LHCN-M2 (cell line): ENCODE measurements around the gene IL4R. TPM values are rescaled to one million over a fixed set of nuclear protein-coding genes. Genes with fewer than 3 reads are reported as not detected.

Experiments used
- DNase-seq: peaks from one replicate; pipeline ENCODE4 v3.0.0-alpha.2; 2012; ENCODE audit warnings: low read depth
- total RNA-seq: library from RNA; depleted of rRNA; stranded (reverse); fragments of >200 nt; gene quantifications from 2 replicates; pipeline ENCODE4 v1.2.3, GENCODE V29; 2014

IL4R gene
- total RNA-seq, 1 experiment from 2014 or later, result 13.8 TPM

GRCh38 chr16:27315333-27316037 lies 1.7 kb downstream of the IL4R start:
- DNase-seq, result peak; percentile 28

DNA sequence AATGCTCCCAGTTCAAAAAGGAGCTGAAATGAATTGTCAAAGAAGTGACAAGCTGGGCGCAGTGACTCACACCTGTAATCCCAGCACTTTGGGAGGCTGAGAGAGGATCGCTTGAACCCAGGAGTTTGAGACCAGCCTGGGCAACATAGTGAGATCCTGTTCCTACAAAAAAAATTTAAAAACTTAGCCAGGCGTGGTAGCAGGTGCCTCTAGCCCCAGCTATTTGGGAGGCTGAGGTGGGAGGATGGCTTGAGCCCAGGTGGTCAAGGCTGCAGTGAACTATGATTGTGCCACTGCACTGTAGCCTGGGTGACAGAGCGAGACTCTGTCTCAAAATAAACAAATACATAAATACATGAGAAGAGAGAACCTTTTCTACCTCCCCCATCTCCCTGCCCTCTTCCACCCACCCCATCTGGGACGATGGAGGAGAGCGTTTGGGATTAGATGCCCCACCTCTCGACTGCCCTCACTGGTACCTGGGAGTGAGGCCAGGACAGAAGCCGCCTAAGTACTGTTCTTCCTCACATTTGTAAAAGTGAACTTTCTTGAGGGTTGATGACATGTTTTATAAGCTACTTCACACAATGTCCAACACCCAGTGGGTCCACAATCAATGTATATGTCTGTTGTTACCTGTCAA lies 2.4 kb downstream of the IL4R start:
- DNase-seq, result no peak

DNA sequence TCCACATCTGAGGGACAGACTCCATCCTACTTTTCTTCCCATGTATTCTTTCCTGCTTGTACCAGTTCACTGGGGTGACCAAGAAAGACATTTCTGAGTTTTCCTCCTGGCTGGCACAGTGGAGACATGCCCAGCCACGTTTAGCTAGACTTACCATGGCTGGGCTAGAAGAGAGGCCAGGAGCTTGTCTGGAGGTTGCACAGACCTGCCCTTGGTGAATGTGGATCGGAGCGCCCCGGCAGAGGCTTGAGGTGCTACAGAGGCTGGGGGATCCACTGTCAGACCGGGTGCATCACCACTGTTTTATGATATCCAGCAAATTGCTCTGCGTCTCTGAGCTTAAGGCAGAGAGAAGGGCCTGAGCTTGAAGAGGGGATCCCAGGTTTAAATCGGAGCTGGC lies 3.5 kb downstream of the IL4R start:
- DNase-seq, result no peak

- DNase-seq, result no peak
Measured at GRCh38 chr16:27317738-27318391, 4.1 kb downstream of the IL4R start.

- no peak for DNase-seq
Measured at GRCh38 chr16:27318392-27319256, 4.8 kb downstream of the IL4R start.

- DNase-seq, result no peak
Measured at GRCh38 chr16:27319257-27319965, 5.6 kb downstream of the IL4R start.

DNA sequence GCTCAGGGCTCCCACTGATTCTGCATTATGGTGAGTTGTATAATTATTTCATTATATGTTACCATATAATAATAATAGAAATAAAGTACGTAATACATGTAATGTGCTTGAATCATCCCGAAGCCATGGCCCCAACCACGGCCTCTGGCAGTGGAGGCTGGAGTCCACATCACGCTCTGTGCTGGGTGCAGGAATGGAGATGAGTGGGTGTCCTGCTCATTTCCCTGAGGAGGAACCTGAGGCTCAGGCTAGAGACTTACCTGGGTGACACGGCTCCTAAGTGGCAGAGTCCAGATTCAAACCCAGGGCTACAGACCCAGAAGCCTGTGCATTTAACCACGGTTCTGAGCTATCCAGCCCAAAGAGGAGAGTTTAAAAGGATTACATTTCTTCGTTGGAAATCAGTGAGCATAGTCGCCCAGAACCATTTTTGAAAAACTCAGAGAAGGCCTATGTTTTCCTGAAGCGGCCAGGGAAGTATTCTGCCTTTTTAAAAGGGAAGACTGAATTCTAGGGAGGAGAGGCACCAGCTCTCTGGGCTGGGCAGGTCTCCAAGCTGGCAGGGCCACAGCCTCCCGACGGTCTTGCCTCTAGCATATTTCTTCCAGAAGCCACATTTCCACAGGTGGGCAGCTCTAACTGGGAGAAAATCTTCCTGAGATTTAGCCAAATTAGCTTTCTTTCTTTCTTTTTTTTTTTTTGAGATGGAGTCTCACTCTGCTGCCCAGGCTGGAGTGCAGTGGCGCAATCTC lies 6.7 kb downstream of the IL4R start:
- no peak for DNase-seq

DNA sequence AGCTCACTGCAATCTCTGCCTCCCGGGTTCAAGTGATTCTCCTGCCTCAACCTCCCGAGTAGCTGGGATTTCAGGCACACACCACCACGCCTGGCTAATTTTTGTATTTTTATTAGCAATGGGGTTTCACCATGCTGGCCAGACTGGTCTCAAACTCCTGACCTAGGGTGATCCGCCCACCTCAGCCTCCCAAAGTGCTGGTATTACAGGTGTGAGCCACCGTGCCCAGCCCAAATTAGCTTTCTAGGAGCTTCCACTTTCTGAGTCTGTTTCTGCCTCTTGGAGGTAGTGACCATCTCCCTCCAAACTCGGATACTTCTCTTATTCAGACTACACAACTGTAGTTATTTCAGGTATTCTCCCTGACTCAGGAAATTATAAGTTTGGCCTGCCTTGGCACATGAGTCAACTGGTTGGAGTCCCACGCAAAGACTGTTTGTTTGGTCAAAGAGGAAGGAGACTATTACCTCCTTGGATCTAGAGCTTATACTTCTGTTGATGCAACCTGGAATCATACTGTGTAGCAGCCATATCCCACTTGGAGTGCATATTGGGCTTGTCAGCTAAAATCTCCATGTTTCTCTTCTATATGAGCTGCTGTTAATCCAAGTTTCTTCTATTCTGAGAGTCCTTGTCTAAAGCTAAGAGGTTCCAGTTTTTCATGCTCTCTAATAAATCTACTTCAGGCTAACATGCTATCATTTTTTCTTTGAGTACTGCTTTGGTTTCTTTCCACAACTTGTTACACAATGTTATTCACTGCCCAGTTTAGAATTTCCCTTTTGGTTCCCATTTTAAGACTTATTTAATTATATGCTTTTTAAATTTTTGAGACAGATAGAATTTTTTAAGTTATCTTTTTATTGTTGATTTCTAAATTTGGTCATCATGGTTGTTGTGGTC lies 7.5 kb downstream of the IL4R start:
- DNase-seq, result peak; percentile 14

DNA sequence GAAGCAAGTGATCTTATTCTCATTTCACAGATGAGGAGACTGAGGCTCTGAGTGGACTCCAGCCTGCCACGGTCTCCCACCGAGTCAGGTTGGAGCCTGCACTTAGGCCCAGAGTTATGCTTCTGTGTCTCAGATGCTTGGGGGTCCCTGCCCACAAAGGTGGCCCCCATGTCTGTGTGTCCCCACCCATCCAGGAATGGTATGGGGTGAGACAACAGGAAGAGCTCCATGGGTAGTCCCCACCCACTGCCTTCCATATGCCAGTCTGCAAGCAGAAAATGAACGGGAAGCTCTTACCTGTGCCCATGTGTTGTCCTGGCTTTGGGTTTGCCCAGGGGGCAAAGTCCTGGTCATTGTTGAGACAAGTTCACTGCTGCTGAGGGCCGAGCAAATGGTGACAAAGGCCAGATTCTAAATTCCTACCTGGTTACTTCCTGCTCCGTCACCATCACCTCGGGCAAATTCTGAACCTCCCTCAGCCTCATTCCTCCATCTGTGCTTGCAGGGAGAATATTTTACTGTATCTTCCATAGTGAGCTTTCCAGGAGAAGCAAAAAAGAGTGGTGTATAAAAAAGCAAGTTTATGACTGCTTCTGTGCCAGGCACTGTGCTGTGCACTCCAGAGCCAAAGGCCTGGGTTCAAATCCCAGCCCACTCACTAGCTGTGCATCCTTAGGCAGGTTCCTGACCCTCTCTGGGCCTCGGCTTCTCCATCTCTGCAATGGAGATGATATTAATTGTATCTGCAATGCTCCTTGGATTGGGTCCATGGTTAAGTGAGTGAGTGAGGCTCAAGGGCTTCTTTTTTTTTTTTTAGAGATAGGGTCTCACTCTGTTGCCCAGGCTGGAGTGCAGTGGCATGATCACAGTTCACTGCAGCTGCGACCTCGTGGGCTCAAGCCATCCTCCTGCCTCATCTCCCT lies 9.3 kb downstream of the IL4R start:
- DNase-seq, result no peak

DNA sequence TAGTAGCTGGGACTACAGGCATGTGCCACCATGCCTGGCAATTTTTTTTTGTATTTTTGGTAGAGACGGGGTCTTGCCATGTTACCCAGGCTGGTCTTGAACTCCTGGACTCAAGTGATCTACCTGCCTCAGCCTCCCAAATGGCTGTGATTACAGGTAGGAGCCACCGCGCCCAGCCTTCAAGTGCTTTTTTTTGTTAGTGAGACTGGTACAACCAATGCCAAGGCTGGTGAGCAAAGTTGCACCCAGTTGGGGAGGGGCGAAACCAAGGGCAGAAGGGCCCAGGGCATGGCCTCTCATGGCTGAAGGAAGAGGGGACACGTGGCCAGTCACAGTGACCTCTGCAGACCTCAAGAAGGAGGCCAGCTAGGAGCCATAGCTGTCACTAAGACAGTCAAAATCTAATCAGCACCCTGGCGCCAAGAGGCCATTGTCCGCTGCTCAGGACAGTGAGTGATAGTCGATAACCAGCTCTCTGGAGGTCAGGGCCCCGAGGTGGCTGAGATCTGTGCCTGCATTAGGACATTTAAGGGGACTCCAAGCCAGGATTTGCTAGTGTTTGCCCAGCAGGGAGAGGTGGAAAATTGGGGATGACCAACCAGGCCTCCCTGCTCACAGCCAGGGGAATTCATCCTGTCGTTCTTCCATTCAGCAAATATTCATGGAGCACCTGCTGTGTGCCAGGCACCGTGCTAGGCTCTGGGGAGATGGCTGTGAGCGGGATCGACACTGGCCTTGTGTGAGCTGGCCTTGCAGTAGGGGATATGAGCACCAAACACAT lies 10.2 kb downstream of the IL4R start:
- no peak for DNase-seq

- DNase-seq, result no peak
Measured at GRCh38 chr16:27324851-27325301, 11.1 kb downstream of the IL4R start.

GRCh38 chr16:27325736-27326135 lies 12.0 kb downstream of the IL4R start:
- no peak for DNase-seq

DNA sequence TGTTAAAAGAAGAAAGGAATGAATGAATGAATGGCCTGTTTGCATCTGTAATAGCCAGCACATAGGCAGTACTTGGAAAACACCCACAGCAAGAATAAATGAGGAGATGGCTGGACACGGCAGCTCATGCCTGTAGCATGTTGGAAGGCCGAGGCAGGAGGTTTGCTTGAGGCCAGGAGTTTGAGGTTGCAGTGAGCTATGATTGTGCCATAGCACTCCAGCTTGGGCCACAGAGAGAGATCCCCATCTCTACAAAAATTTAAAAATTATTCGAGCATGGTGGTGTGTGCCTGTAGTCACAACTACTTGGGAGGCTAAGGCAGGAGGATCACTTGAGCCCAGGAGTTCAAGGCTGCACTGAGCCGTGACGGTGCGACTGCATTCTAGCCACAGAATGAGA lies 12.5 kb downstream of the IL4R start:
- no peak for DNase-seq

DNA sequence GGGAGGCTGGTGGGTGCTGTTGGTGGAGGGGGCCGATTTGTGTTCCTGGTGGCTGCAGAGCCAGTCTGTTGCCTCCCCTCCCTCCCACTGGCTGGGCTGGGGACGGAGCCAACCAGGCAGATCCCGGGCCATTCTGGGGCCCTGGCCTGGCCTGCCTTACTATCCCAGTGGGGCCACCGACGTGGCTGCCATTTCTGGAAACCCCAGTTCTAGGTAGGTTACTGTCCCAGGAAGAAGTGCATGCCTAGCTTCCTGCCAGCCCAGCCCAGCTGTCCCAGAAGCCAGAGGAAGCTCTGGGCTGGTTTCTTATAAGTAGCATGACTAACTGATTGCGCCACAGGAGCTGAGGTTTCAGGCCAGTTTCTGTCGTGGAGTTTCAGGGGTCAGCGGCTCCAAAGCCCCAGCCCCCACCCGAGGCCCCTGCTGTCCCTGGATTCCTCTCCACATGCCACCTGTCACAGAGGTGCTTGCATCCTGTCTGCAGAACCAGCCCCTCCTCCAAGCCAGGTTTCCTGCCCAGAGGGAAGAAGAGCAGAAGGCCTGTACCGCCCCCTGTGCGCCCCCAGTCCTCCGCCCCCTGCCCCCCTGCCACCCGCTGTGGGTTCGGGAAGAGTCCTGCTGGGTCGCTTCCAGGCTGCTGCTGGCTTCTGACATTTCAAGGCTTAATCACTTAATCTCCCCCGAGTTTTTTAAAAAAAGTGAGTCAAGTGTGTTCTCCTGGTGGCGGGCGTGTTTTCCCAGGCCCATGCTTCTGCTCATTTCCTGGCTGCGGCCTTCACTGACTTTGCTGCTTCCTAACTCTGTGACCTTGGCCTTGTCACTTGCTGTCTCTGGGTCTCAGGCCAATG lies 13.2 kb downstream of the IL4R start:
- DNase-seq, result peak; percentile 90

- no peak for DNase-seq
Measured at GRCh38 chr16:27327586-27327915, 13.8 kb downstream of the IL4R start.

- no peak for DNase-seq
Measured at GRCh38 chr16:27328937-27329336, 15.2 kb downstream of the IL4R start.
